Stimulated activated naive CD4-positive, alpha-beta T cell treated with Interleukin-2 at 50 U/mL for 16 hours (primary cell): Measurements from ENCODE around the gene CLEC4G.
A peak's percentile ranks its signal among the peaks of the same experiment; 100 is the strongest.
"Not testable (repeated sequence)": the region's sequence is repeated elsewhere in the genome, so short reads cannot be mapped to it uniquely, and the experiment has no call there.

Experiments used
- DNase-seq: peaks from one replicate; lab custom pipeline; 2025; lab: John Stamatoyannopoulos, UW

Gene CLEC4G, protein sequence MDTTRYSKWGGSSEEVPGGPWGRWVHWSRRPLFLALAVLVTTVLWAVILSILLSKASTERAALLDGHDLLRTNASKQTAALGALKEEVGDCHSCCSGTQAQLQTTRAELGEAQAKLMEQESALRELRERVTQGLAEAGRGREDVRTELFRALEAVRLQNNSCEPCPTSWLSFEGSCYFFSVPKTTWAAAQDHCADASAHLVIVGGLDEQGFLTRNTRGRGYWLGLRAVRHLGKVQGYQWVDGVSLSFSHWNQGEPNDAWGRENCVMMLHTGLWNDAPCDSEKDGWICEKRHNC

DNA sequence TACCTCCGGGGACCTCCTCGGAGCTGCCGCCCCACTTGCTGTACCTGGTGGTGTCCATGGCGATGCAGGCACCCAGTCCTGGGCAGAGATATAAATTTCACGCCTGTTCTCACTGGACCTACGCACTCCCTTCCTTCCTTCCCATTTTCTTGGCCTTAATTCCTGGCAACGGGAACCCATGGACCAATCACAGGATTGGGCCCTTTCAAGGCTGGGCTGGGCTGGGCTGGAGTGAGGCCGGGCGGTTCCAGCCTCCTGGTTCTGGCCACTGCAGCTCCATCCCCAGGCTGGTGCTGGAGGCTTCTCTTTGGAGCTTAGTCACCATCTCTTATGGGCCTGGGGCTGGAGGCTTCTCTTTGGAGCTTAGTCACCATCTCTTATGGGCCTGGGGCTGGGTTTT lies at the start of gene CLEC4G:
CLEC4G (minus strand) TSS at position 66 of the 400 bp plus-strand sequence; CDS start at position 58, 8 bp downstream.
- no peak for DNase-seq

DNA sequence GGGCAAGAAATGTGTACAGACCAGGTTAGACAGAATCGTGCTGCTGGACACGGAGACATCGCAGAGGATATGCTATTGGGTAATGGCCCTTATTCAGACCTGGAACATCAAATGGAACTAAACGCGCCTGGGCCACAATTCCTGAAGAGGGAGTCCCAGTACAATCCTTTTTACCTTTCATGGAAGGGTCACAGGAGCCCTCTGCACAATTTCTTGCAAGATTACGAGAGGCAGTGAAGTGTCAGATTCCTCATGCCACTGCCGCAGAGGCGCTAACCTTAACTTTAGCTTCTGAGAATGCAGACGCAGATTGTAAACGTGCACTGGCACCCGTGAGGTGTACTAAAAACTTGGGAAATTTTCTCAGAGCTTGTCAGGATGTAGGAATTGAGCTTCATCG lies 49.2 kb upstream of the CLEC4G start:
- no peak for DNase-seq

DNA sequence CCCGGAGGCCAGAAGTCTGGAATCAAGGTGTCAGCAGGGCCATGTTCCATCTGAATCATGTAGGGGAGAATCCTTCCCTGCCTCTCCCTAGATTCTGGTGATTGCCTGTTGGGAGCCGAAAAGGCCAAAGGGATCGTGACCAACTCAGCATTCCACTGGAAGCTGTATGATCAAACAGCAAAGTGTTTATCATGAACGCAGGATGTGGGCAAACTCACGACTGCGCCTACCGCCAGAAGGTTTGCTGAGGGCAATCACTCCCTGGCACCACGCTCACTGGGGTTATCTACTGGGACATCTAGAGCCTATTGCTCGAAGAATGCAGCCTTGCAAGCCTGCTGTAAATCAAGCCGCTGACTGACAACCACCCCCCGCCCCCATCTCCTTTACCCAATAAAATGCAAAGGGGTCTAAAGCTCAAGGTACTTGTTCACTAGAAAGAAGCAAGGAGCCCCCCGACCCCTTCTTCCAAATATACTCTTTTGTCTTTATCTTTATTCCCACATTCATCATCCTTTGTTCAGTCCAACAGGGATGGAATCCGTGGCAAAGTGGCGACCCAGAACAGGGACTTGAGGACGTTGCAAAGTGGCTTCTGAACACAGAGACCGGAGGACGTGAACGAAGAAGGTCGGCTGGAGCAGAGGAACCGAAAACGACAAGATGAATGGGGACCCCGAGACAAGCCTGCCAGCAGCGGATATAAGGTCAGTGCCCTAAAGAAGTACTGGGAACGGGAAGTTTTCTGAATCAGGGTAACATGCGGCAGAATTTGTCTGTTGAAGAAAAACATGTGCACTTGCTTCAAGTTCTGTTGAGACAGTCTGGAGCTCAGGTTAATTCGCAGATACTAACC lies 47.9 kb upstream of the CLEC4G start:
- no peak for DNase-seq

DNA sequence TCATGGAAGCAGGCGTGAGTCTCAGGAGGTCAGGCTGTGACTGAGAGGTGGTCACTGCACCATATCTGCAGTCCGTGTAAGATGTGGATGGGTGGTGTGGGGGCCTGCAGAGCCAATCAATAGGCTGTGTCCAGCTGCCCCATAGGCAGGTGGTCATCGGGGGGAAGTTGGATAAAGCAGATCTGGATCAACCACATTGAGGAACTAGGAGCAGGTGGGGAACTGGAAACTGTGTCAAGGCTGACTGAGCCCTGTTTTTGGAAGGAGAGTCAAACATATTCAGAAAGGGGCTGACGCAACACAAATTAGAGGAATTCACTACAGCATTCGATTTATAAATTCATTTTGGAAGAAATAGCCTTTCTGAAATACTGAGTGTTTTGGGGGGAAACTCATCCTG lies 46.2 kb upstream of the CLEC4G start:
- no peak for DNase-seq

DNA sequence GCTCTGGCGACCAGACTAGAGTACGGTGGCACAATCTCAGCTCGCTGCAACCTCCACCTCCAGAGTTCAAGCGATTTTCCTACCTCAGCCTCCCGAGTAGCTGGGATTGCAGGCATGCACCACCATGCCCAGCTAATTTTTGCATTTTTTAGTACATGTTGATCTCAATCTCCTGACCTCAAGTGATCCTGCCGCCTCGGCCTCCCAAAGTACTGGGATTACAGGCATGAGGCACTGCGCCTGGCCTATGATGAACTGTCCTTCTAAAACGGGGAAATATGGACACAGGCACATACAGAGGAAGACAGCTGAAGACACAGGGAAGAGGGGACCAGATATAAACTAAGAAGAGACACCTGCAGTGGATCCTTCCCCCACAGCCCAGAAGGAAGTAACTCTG lies 43.9 kb upstream of the CLEC4G start:
- DNase-seq, result no peak

DNA sequence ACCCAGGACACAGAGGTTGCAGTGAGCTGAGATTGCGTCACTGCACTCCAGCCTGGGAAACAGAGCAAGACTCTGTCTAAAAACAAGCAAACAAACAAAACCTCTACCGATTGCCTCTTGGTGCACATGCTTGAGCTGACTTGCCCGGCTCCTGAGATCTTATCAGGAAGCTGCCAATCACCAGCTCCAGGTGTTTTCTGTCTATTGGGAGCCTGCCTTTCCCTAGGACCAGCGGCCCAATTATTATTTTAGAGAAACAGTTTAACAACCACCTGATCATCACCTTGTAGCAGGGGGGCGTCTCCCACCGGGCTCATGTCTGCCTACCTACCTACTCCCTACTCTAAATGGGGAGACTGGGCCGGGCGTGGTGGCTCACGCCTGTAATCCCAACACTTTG lies 41.9 kb upstream of the CLEC4G start:
- DNase-seq, result no peak

DNA sequence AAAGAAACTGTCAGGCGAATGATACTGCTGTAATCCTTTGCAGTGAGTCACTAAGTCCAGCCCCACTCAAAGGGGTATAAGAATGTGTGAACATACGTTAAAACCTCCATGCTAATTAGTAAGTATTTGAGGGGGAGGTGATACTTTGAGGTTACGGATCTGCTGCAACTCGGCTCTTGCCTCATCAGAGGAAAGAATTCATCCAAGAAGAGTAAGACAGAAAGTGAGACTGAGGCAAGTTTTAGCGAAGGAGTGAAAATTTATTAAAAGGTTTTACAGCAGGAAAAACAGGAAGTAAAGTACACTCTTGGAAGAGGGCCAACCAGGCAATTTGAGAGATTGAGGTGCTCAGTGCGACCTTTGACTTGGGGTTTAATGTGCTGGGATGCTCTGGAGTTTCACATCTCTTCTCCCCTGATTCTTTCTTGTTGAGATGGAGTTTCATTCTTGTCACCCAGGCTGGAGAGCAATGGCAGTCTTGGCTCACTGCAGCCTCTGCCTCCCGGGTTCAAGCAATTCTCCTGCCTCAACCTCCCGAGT lies 40.9 kb upstream of the CLEC4G start:
- DNase-seq, result peak; percentile 38

DNA sequence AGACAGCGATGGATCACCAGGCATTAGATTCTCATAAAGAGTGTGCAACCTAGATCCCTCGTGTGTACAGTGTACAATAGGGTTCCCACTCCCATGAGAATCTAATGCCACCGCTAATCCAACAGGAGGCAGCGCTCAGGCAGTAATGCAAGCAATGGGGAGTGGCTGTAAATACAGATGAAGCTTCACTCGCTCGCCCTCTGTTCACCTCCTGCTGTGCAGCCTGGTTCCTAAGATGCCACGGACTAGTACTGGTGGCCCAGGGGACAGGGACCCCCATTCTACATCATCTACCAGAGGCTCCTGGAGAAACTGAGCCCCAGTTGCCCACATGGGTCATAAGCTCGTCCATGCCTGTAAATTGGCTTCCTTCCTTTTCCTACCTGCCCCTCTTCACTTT lies 39.2 kb upstream of the CLEC4G start:
- DNase-seq, result no peak

DNA sequence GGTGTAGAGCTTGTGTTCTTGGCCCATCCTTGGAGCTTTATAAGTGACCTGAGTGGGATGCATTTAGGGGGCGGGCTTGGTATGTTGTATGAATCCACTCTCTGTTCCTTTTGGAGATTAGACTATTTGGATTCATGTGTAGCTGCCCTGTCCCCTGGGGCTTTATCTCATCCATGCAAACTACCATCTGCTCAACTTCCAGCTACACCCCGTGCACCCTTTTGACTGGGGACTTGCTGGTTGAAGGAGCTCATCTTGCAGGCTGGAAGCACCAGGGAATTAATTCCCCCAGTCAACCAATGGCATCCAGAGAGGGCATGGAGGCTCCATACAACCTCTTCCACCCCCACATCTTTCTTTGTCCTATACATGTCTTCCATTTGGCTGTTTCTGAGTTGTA lies 37.3 kb upstream of the CLEC4G start:
- no peak for DNase-seq

DNA sequence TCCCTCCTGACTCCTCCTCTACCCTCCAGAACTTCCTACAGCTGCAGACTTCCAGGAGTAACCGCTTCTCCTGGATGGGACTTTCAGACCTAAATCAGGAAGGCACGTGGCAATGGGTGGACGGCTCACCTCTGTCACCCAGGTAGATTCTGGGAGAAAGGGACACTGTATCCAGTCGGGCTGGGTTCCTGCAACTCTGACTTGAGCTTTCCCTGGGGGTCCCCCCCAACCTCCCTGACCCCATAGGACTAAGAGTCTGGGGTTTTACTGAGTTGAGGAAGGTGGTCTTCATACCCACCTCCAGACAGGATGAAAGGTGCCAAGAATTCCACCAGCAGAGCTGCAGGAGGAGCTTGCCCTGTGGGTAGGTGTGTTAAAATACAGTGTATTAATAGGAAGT lies 35.6 kb upstream of the CLEC4G start:
- no peak for DNase-seq

DNA sequence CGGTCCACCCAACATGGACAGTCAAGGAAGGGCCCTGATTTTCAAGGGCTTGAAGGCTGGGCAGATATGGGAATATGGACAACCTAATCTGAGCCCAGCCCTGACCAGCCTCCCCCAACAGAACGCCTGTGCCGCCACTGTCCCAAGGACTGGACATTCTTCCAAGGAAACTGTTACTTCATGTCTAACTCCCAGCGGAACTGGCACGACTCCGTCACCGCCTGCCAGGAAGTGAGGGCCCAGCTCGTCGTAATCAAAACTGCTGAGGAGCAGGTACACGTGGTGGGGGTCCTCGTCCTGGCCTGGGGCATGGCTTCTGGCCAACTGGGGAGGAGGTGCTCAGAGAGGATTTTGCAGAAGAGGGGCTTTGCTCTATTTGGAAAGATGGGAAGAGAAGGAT lies 34.6 kb upstream of the CLEC4G start:
- DNase-seq, result no peak

DNA sequence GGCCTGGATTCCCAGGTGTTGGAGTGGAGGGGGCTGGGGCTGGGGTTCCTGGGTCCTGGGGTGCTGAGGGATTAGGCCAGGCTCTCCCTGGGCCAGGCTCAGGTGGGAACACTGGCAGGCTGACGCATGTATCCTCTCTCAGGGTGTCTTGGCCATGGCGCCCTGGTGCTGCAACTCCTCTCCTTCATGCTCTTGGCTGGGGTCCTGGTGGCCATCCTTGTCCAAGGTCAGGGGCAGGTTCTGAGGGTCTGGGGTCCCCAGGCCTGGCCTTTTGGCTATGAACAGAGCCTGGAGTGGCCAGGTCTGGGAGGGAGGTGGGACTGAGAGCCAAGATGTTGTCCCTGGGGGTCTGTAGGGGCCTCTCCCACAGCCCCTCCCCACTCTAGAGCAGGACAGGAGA lies 33.1 kb upstream of the CLEC4G start:
- not testable (repeated sequence) for DNase-seq

DNA sequence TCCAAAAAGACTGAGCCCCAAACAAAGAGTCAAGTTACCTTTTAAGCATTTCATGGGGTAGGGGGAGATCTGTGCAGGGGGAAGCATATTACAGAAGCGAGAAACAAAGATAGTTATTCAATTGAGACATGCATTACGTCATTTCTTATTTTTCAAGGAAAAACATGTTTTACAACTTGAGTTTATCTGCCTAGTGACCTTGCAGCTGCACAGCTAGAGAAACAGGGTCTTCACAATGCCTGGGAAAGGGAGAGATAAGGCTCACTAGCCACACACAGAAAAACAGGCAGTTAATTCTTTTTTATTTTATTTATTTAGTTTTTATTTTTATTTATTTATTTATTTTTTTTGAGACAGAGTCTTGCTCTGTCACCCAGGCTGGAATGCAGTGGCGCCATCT lies 32.2 kb upstream of the CLEC4G start:
- not testable (repeated sequence) for DNase-seq

DNA sequence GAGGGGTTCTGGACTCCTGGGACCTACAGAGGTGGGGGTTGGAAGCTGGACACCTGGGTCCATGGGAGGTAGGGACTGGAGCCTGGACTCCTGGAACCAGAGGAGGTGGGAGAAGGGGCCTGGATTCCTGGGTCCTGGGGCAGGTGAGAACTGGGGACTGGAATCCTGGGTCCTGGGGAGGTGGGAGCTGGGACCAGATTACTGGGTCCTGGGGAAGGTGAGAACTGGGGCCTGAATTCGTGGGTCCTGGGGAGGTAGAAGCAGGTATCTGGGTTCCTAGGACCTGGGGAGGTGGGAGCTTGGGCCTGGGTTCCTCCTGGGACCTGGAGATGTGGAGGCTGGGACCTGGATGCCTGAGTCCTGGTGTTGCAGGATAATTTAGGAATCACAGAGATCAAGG lies 31.8 kb upstream of the CLEC4G start:
- DNase-seq, result no peak

DNA sequence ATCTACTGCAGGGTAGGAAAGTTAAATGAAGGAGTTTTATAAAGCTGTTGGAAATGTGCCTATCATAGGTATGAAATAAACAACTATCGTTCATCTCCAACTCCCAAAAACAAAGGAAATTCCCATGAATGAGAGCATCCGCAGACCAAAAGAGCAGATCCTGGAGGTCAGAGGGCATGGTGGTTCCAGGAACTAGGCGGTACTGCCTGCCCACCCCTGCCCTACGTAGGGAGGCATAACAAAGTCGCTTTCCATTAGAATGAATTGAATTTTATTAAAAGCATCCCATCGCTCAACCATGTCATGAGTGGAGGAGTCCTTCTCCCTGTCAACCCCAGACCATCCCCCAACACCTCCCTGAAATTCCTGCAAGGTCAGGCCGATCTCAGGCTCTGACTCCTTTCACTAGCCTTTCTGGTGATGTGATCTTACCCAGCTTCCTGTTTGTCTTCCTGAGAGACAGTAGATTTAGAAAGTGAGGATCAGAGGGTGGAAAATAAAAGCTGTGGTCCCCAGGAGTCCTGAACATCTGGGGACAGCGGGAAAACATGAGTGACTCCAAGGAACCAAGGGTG lies 30.9 kb upstream of the CLEC4G start, which contains the start of gene CLEC4M:
CLEC4M (plus strand) TSS at position 525 of the 575 bp plus-strand sequence; CDS start at position 549, 24 bp downstream.
- no peak for DNase-seq

DNA sequence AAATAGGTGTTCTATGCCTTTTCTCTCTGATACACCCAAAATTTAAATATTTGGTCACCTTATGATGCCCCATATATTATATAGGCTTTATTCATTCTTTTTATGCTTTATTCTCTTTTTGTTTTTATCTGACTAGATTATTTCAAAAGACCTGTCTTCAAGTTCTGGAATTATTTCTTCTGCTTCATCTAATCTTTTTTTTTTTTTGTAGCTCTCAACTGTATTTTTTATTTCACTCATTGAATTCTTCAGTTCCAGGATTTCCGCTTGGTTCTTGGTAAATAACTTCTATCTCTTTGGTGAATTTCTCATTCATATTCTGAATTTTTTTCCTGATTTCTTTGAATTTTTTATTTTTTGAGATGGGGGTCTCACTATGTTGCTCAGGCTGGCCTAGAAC lies 27.2 kb upstream of the CLEC4G start:
- no peak for DNase-seq

DNA sequence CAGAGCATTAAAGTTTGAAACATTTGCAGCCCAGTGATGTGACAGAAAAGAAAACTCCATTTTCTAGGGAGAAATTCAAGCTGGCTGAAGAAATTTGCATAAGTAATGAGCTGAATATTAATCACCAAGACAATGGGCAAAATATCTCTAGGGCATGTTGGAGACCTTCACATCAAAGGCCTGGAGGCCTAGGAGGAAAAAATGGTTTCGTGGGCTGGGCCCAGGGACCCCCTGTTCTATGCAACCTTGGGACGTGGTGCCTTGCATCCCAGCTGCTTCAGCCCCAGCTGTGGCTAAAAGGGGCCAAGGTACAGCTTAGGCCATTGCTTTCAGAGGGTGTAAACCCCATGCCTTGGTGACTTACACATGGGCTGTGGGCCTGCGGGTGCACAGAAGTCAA lies 25.4 kb upstream of the CLEC4G start:
- no peak for DNase-seq

DNA sequence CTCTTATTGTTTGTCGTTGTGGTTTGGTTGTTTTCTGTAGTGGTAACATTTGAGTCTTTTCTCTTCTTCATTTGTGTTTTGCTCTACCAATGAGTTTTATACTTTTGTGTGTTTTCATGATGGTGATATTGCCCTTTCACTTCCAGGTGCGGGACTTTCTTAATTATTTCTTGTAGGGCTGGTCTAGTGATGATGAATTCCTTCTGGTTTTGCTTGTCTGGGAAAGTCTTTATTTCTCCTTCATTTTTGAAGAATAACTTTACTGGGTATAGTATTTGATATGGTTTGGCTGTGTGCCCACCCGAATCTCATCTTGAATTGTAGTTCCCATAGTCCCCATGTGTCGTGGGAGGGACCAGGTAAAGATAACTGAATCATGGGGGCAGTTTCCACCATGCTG lies 24.3 kb upstream of the CLEC4G start:
- DNase-seq, result no peak

DNA sequence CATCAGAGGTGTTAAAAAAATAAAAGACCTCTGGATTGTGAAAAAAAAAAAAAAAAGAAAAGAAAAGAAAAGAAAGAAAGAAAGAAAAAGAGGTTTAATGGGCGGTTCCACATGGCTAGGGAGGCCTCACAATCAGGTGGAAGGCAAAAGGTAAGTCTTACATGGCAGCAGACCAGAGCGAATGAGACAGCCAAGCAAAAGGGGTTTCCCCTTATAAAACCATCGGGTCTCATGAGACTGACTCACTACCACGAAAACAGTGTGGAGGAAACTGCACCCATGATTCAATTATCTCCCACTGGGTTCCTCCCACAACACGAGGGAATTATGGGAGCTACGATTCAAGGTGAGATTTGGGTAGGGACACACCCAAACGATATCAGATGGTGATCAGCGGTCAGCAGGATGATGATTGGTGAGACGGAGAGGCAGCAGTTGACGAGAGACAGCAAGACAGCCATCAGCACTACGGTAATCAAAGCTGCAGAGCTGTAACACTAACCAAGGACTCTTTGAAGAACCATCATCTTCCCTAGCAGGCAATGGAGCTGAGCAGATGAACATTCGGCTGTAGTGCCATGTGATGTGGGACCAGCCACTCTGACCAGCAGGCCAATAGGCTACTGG lies 19.4 kb upstream of the CLEC4G start:
- peak; percentile 50 for DNase-seq

DNA sequence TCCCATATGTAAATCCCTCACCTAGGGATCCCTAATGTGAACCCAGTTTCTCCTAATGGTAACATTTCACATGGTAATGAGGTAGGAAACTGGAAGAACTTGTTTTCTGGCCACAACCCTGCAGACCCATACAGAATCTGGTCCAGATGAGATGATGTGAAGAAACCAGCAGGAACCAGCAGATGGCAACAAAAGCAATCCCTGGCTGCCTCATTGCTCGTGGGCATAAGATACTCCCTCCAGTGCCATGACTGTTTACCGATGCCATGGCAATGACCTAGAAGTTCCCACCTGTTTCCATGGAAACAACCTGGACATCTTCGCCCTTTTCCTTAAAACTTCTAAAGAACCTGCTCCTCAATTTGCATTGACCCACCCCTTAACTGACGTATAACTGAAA lies 16.8 kb upstream of the CLEC4G start:
- no peak for DNase-seq

DNA sequence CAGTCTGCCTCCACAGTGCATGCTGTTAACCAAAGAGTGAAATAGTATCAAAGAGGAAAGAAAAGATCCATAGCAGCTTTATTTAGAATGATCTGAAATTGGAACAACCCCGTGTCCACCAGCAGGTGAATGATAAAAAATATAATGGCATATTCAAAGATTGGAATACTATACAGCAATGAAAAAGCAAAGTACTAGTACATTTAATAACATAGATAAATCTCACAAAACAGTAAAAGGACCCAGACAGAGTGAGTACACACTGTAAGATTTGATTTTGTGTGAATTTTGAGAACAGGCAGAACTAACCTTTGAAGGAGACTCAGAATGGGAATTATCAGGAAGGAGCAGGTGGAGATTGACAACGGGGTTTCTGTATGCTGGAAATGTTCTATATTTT lies 16.3 kb upstream of the CLEC4G start:
- DNase-seq, result no peak
